Stimulated activated naive CD8-positive, alpha-beta T cell treated with anti-CD3 and anti-CD28 coated beads, Interleukin-15, Interleukin-2, amounts not matched to agents 100 ng/mL and 50 ng/mL, for 24 hours (primary cell): Measurements from ENCODE around the gene FAHD2B.
"Not testable (repeated sequence)": the region's sequence is repeated elsewhere in the genome, so short reads cannot be mapped to it uniquely, and the experiment has no call there.

Experiments used
- H3K27ac Mint-ChIP-seq: one replicate; pipeline ENCODE4 v1.8.0; 2021; ENCODE audit warnings: mild to moderate bottlenecking, mixed read lengths
- H3K27me3 Mint-ChIP-seq: one replicate; pipeline ENCODE4 v1.8.0; 2021; ENCODE audit warnings: mixed read lengths
- H3K36me3 Mint-ChIP-seq: one replicate; pipeline ENCODE4 v1.8.0; 2021; ENCODE audit warnings: low read depth, mixed read lengths
- H3K4me1 Mint-ChIP-seq: one replicate; pipeline ENCODE4 v1.8.0; 2021; ENCODE audit warnings: low read depth, mixed read lengths
- H3K4me3 Mint-ChIP-seq: one replicate; pipeline ENCODE4 v1.8.0; 2021; ENCODE audit warnings: mild to moderate bottlenecking, mixed read lengths
- H3K9me3 Mint-ChIP-seq: one replicate; pipeline ENCODE4 v1.8.0; 2021; ENCODE audit warnings: mixed read lengths

FAHD2B gene, protein sequence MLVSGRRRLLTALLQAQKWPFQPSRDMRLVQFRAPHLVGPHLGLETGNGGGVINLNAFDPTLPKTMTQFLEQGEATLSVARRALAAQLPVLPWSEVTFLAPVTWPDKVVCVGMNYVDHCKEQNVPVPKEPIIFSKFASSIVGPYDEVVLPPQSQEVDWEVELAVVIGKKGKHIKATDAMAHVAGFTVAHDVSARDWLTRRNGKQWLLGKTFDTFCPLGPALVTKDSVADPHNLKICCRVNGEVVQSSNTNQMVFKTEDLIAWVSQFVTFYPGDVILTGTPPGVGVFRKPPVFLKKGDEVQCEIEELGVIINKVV

DNA sequence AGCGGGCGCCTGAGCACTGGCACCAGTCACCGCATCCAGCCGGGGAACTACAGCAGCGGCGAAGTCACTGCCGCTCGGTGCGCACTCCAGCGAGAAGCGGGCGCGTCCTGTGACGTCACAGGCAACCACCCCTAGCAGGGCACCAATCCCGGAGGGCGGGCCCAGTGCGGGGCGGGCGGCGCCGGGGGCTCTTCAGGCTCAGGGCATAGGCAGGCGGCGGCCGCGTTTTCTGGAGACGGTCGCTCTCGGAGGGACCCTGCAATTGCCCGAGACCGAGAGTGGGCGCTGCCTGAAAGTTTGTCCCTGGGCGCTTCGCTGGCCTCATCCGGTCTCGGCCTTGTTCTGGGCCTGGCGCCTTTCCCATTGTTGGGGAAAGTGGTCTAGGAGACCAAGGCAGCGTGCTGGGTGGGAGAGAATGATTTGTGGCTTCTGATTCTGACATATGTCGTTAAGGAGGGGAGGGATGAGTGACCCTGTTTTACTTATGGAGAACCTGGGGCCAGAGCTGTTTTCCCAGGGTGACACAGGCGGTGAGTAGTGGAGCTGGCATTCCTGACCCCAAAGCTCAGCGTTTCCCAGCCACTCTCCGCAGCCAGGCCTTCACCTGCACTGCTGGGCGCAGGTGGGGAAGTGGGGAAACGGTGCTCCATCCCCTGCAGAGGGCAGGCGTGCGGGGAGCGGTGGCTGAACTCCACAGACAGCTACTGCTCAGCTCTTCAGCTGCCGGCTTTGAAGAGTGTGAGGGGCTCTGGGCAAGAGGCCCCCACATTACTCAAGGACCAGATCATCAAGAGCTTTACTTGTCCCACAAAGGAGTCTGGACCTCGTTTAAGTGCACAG, at the start of gene FAHD2B:
FAHD2B (minus strand) TSS at position 111 of the 840 bp plus-strand sequence. CDS start 3,176 bp downstream, outside the sequence.
- H3K36me3 Mint-ChIP-seq, H3K9me3 Mint-ChIP-seq: not testable (repeated sequence)
- peak within 1 kb of the TSS; percentile 16 for H3K27ac Mint-ChIP-seq
- H3K4me1 Mint-ChIP-seq, result peaks cover 12% of the 10 kb centered on the region
- peak within 1 kb of the TSS; percentile 79 for H3K4me3 Mint-ChIP-seq
- H3K27me3 Mint-ChIP-seq, result peaks cover 12% of the 10 kb centered on the region

DNA sequence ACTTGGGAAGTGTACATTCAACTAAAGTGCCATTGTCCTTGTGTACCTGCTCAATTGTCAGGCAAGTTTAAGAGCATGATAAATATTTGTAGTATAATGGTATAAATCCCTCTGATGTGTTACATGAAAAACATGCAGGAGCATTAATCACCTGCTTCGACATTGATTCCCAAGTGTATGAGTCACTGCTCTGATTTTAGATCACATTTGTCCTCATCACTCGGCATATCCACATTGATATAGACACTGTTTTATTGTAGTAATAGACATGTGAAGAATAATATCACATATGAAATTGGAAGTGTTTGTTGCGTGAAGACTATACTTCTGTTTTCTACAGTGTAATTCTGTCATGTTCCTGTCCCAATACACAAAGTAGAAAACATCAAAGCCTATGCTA, 49.3 kb upstream of the FAHD2B start:
- not testable (repeated sequence) for H3K27me3 Mint-ChIP-seq, H3K27ac Mint-ChIP-seq, H3K4me3 Mint-ChIP-seq, H3K9me3 Mint-ChIP-seq, H3K4me1 Mint-ChIP-seq
- peaks cover 33% of the 10 kb centered on the region for H3K36me3 Mint-ChIP-seq

DNA sequence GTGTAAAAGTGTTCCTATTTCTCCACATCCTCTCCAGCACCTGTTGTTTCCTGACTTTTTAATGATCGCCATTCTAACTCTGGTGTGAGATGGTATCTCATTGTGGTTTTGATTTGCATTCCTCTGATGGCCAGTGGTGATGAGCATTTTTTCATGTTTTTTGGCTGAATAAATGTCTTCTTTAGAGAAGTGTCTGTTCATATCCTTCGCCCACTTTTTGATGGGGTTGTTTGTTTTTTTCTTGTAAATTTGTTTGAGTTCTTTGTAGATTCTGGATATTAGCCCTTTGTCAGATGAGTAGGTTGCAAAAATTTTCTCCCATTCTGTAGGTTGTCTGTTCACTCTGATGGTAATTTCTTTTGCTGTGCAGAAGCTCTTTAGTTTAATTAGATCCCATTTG, 34.4 kb upstream of the FAHD2B start:
- peaks cover 34% of the 10 kb centered on the region for H3K36me3 Mint-ChIP-seq
- not testable (repeated sequence) for H3K9me3 Mint-ChIP-seq, H3K27ac Mint-ChIP-seq, H3K27me3 Mint-ChIP-seq, H3K4me3 Mint-ChIP-seq, H3K4me1 Mint-ChIP-seq

DNA sequence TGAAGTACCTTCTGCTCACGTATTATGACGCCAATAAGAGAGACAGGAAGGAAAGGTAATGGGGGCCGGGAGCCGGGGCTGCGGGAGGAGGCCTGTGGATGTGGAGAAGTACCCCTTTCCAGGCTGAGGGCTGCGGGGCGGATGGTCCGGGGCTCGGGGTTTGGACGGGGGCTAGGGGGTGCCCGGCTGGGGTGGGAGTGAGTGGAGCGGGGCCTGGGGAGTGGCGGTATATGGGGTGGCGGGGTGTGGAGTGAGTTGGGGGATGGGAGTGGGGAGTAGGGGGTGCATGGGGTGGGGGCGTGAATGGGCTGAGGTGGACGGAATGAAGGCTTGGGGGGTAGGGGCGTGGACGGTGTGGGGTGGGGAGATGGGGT, 19.2 kb upstream of the FAHD2B start:
- peak overlapping the region; percentile 99 for H3K4me3 Mint-ChIP-seq
- not testable (repeated sequence) for H3K9me3 Mint-ChIP-seq, H3K36me3 Mint-ChIP-seq, H3K27me3 Mint-ChIP-seq
- peak overlapping the region; percentile 99 for H3K27ac Mint-ChIP-seq
- H3K4me1 Mint-ChIP-seq, result peaks cover 10% of the 10 kb centered on the region

DNA sequence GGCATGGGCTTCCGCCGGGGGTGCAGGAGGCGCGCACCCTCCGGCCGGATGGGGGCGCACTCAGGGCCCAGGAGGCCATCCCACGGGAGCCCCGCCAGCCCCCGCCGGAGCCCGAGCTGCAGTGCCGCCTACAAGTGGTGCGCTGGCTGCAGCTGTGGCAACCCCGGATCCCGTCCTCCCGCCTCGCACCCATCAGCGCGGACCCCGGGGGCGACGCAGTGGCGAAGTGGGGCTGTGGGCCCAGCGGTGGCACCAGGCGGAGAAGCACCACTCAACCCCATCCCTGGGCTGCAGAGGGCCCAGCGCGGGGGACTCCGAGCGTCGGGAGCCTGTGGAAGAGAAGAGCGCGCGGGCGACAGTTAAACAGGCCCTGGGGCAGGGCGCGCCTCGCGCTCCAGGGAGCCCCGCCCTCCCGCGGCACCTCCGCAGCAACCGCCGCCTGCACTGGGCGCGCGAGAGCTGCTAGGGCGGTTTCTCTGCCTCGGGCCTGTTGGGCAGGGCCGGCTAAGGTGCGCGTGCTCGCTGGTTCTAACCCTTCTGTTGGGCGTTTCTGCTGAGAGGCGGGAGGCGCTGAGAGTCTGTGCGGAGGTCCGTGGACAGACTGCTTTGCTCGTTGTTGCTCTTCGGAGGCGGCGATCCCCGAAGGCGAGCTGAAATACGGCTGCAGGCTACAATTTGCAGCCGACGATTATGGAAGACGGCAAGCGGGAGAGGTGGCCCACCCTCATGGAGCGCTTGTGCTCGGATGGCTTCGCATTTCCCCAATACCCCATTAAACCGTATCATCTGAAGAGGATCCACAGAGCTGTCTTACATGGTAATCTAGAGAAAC, 18.6 kb upstream of the FAHD2B start, which contains the start of gene ANKRD36:
ANKRD36 (plus strand) TSS at position 104 of the 832 bp plus-strand sequence; CDS start at position 691, 587 bp downstream.
- Mint-ChIP-seq H3K27ac (peak within 1 kb of the TSS; percentile 99), H3K4me1 (peaks cover 10% of the 10 kb centered on the region), H3K4me3 (peak within 1 kb of the TSS; percentile 99)
- H3K27me3 Mint-ChIP-seq, H3K36me3 Mint-ChIP-seq, H3K9me3 Mint-ChIP-seq: not testable (repeated sequence)

DNA sequence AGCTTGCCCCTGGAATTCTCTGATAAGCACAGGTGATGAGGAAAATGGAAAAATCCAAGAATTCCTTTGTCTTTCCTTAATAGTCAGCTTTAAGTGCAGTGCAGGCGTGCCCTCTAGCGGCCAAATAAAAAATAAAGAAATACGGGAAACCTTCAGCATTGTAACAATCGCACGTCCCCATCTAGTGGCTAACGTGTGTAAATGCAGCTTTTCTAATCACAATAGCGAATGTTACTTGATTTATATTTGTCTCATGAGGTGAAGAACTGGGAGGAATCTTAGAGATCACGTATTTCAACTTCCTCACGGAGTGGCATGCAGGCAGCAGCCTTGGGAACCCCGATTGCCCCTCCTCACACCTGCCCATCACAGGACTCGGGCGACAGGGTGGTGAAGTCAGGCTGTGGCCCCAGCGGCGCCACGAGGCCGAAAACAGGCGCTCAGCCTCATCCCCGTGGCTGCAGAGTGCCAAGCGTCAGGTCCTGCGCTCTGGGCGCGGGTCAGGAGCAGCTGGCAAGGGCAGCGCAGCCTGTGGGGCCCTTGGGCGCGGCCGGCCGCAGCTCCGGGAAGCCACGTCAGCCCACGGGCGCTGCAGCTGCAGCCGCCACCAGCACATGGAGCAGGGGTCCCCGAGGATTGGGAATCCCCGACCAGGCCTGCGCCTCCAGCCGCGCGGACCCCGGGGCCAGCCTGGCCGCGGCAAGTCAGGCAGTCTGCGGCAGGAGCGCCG, 17.8 kb upstream of the FAHD2B start:
- not testable (repeated sequence) for H3K9me3 Mint-ChIP-seq, H3K36me3 Mint-ChIP-seq, H3K27me3 Mint-ChIP-seq
- H3K27ac Mint-ChIP-seq, result peak overlapping the region; percentile 86
- H3K4me1 Mint-ChIP-seq, result peaks cover 10% of the 10 kb centered on the region
- H3K4me3 Mint-ChIP-seq, result peak overlapping the region; percentile 87

DNA sequence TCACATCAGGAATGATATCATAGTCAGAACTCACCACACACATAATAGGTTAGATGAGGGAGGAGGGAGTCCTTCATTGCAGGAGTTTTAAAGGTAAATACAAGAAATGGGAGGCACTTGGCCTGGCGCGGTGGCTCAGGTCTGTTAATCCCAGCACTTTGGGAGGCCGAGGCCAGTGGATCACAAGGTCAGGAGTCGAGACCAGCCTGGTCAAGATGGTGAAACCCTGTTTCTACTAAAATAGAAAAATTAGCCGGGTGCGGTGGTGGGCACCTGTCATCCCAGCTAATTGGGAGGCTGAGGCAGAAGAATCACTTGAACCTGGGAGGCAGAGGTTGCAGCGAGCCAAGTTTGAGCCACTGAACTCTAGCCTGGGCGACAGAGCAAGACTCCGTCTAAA, 16.6 kb upstream of the FAHD2B start:
- H3K27ac Mint-ChIP-seq, H3K9me3 Mint-ChIP-seq, H3K36me3 Mint-ChIP-seq, H3K4me3 Mint-ChIP-seq, H3K27me3 Mint-ChIP-seq: not testable (repeated sequence)
- peaks cover 10% of the 10 kb centered on the region for H3K4me1 Mint-ChIP-seq

DNA sequence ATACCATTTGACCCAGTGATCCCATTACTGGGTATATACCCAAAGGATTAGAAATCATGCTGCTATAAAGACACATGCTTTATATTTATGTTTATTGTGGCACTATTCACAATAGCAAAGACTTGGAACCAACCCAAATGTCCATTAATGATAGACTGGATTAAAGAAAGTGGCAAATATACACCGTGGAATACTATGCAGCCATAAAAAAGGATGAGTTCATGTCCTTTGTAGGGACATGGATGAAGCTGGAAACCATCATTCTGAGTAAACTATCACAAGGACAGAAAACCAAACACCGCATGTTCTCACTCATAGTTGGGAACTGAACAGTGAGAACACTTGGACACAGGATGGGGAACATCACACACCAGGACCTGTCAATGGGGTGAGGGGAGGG, 12.2 kb upstream of the FAHD2B start:
- H3K36me3 Mint-ChIP-seq, H3K4me1 Mint-ChIP-seq, H3K4me3 Mint-ChIP-seq, H3K27ac Mint-ChIP-seq, H3K9me3 Mint-ChIP-seq: not testable (repeated sequence)
- H3K27me3 Mint-ChIP-seq, result peaks cover 26% of the 10 kb centered on the region

DNA sequence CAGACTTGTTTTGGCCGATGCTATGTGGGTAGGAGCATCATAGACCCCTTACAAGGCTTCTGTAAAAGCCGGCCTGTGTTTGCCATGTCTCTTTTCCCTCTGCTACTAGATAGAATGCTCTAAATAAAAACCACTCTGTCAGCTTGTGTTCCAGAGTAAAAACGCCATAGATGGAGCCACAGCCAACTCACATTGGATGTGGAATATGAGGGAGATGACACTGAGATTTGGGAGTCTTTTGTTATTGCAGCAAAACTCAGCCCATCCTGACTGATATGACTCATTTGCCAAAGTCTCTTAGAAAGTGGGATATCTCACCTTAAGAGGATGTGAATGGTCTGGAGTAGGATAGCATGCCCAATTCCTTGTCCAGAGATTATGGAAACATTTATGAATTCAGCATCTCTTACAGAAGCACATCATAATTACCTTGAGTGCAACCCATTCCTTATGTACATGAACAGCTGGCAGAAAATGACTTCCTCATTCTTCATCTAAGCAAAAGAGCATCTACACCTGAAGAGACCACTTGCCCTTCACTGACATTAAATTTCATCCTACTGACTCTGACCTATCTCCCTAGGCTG, 4.2 kb upstream of the FAHD2B start:
- H3K4me1 Mint-ChIP-seq, H3K9me3 Mint-ChIP-seq, H3K27ac Mint-ChIP-seq, H3K36me3 Mint-ChIP-seq, H3K4me3 Mint-ChIP-seq: not testable (repeated sequence)
- H3K27me3 Mint-ChIP-seq, result peaks cover 19% of the 10 kb centered on the region

DNA sequence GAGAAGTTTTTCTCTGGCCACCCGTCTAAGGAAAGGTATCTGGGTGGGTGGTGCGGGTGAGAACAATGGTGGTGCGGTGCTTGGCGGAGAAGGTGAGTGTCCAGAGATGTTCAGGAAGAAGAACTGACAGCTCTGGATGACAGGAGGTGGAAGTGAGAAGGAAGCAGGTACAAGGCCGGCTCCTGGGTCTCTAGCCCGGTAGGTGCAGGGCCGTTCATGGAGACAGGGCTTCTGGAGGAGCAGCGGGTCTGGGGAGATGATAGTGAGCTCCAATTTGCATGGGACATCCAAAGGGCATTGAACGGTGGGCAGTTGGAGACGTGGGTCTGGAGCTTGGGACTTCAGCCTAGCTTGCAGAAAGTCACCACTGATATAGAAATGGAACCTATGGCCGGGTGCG, 979 bp upstream of the FAHD2B start:
- Mint-ChIP-seq H3K27ac (no peak overlapping the region), H3K36me3 (no peaks in the 10 kb centered on the region), H3K4me3 (peak overlapping the region; percentile 79), H3K9me3 (no peaks in the 10 kb centered on the region), H3K27me3 (peaks cover 14% of the 10 kb centered on the region), H3K4me1 (peaks cover 12% of the 10 kb centered on the region)

DNA sequence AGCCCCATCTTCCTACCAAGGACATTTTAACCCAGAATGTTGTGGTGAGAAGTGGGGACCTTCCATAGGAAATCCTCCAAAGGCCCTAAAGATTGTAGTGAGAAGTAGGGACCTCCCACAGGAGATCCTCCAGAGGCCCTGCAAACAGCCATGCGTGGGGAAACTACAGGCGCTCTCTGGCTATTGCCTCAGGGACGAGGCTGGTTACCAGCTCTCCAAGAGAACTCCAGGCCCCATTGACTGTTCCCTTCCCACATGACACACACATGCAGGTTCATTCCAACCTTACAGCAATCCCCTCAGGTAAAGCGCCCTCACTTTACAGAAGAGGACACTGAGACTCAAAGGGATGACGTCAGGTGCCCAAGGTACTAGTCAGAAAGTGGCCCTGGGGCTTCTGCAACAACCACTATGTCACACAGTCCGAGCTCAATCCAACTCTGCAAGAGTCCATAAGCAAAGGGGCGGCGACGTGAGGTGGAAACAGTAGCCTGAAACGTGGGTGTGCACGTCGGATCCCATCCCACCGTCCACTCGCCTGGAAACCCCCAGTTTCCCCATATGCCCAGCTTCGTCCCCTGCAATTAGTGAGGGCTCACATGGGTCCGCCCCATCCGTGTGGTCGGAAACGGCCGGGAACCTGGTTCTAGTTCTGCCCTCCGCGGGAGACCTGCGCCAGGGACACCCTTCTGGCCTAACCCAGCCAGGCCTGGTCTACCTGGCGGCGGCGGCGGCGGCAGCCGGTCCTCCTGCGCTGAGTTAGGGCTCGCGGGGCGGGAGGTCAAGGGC, 505 bp downstream of the FAHD2B start:
- not testable (repeated sequence) for H3K27ac Mint-ChIP-seq, H3K36me3 Mint-ChIP-seq, H3K9me3 Mint-ChIP-seq, H3K27me3 Mint-ChIP-seq
- Mint-ChIP-seq H3K4me1 (peaks cover 12% of the 10 kb centered on the region), H3K4me3 (peak overlapping the region; percentile 60)

DNA sequence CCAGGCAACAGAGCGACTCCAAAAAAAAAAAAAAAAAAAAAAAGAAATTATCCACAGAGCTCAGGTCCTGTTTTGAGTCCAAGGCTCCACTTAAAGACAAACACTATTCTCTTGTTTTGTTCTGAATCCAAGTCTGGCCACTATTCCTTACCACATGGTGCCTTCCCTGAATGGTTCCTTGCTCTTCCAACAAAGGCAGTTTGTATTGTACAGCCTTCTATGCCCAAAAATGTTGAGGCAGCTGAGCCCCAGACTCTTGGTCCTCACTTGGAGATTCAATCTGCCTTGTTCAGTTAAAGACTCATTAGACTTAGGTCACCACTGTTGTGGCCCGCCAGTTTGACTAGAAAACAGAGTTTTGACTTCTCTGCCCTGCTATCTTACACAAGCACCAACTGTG, 1.7 kb downstream of the FAHD2B start:
- not testable (repeated sequence) for H3K9me3 Mint-ChIP-seq, H3K27ac Mint-ChIP-seq, H3K27me3 Mint-ChIP-seq, H3K4me3 Mint-ChIP-seq, H3K36me3 Mint-ChIP-seq
- peaks cover 12% of the 10 kb centered on the region for H3K4me1 Mint-ChIP-seq

DNA sequence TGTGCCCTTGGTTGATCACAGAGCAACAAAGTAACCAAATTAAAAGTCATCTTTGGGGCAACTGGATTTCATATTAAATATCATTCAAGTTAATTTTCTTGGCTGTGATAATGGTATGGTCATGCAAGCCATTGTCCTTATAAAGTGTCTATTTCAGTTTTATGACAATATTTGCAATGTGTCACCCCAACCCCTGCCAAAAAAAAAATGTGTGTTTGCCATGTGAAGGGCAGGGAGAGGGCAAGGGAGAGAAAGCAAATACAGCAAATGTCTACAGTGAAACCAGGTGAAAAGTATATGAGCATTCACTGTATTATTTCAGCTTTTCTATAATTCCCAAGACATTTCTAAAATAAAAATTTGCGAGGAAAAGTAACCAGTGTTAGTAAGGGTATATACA, 6.0 kb downstream of the FAHD2B start:
- not testable (repeated sequence) for H3K9me3 Mint-ChIP-seq, H3K27ac Mint-ChIP-seq, H3K4me1 Mint-ChIP-seq, H3K36me3 Mint-ChIP-seq, H3K4me3 Mint-ChIP-seq, H3K27me3 Mint-ChIP-seq

DNA sequence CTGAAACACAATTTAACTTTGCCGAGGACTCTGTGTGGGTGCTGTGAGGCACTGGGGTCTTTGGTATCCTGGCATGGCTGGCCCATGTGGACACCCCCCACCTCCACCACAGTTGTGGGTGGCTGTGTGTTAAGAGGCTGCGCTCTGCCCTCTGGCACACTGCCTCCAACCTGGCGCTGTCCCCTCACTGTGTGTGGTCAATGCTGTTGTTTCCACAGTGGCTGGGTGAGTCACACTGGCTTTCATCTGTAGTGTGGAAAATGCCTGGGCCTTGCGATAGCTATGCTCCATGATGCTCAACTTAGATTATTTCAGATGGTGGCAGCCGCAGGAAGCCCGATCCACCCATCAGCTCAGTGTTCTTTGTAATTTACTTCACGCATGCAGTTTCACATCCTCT, 9.6 kb downstream of the FAHD2B start:
- H3K27me3 Mint-ChIP-seq, H3K9me3 Mint-ChIP-seq, H3K27ac Mint-ChIP-seq, H3K36me3 Mint-ChIP-seq, H3K4me3 Mint-ChIP-seq, H3K4me1 Mint-ChIP-seq: not testable (repeated sequence)
